HG03432 (cell line): ENCODE data around the gene EXD3.
"Not testable (repeated sequence)": the region's sequence is repeated elsewhere in the genome, so short reads cannot be mapped to it uniquely, and the experiment has no call there.

Experiments used
- ATAC-seq: cut with Tn5 transposase; IDR thresholded peaks from one replicate; pipeline ENCODE4 v1.9.1; 2021; ENCODE audit warnings: mild to moderate bottlenecking, moderate library complexity; ENCODE audit not compliant: unreplicated experiment

EXD3 gene

DNA sequence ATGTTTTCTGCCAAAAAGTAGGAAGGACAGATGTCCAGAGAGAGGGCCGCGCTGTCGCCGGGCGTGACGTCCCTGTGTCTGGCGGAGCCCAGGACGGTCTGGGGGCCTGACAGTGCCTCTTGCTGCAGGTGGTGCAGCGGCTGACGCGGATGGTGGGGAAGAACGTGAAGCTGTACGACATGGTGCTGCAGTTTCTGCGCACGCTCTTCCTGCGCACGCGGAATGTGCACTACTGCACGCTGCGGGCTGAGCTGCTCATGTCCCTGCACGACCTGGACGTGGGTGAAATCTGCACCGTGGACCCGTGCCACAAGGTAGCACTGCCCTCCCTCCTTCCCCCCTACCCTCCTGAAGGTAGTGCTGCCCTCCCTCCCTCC, 160.1 kb downstream of the EXD3 start:
- ATAC-seq: no peak

DNA sequence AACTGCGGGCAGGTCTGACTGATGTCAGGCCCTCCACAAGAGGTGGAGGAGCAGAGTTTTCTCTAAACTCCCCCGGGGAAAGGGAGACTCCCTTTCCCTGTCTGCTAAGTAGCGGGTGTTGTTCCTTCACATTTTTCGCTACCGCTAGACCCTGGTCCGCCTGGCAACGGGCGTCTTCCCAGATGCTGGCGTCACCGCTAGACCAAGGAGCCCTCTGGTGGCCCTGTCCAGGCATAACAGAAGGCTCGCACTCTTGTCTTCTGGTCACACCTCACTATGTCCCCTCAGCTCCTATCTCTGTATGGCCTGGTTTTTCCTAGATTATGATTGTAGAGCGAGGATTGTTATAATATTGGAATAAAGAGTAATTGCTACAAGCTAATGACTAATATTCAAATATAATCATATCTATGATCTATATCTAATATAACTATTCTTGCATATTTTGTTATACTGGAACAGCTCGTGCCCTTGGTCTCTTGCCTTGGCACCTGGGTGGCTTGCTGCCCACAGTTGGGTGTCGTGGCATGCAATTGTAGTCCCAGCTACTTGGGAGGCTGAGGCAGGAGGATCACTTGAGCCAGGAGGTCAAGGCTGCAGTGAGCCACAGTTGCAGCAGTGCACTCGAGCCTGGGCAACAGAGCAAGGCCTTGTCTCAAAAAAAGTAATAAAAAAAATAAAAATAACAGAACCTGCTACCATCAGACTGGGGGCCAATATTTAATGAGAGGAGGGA, 160.6 kb downstream of the EXD3 start:
- not testable (repeated sequence) for ATAC-seq
